Measurements from ENCODE around the gene MAST4. TPM values are rescaled to one million over a fixed set of nuclear protein-coding genes. Genes with fewer than 3 reads are reported as not detected.

Gene MAST4
- total RNA-seq, 2 donors from 2014 or later, result 36.8 to 45.7 TPM

DNA sequence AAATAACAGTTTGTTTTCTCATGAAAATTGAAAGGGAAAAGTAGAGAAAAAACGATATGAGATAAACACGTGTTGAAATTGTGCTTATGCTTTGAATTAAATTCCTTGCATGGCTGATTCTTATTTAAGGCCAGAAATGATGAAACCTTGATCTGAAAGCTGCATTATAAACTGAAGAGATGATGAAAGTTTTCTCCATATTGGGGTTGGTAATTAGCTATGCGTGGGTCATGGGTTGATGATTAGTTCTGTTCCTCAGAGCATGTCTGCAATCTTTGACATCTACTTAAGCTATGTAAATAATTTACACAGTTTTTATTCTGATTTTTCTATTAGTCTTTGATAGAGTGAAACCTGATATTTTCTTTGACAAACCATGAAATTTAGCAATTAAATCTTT, 336.3 kb downstream of the MAST4 start:
- TF ChIP-seq CTCF (IDR thresholded peaks at IDR 0.05), result no peak
- no peak for TF ChIP-seq POLR2A (IDR thresholded peaks at IDR 0.05)
- TF ChIP-seq POLR2AphosphoS5 (IDR thresholded peaks at IDR 0.05), result no peak
- Histone ChIP-seq H3K4me1 (replicated peaks) (no peaks in the 10 kb centered on the region), H3K27me3 (replicated peaks; ENCODE audit: insufficient read depth) (no peaks in the 10 kb centered on the region), H3K9me3 (no peaks in the 10 kb centered on the region), H3K4me3 (no peak overlapping the region), H3K36me3 (no peaks in the 10 kb centered on the region), H3K27ac (no peak overlapping the region)
- intact Hi-C loops (cut with DNase I), result no loop called here
- DNase-seq (ENCODE audit: low spot score), result no peak
- 85% methylated on average over 3 of the region's 3 CpGs for WGBS

DNA sequence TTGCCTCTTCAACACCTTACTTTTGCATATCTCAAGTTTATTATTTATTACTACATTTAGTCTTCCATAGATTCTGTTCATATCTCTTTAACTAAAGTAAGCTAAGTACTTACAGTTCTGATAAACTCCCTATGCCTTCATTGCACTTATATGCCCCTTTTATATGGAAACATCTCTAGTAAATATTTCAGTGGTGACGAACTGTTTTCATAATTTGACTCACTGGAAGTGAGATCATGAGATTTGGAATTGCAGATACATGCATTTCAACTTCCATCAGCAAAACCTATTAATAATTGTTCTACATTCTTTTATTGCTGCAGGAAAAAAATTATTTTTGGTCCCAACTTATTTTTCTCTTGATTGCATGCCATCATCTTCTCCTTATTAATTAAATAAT, 336.9 kb downstream of the MAST4 start:
- Histone ChIP-seq H3K27me3 (replicated peaks; ENCODE audit: insufficient read depth) (no peaks in the 10 kb centered on the region), H3K4me1 (replicated peaks) (no peaks in the 10 kb centered on the region), H3K36me3 (no peaks in the 10 kb centered on the region), H3K27ac (no peak overlapping the region), H3K4me3 (no peak overlapping the region), H3K9me3 (no peaks in the 10 kb centered on the region)
- no peak for DNase-seq (ENCODE audit: low spot score)
- intact Hi-C loops (cut with DNase I), result no loop called here
- WGBS, result 90% methylated on average over 1 of the region's 1 CpG
- TF ChIP-seq POLR2AphosphoS5 (IDR thresholded peaks at IDR 0.05), result no peak
- TF ChIP-seq CTCF (IDR thresholded peaks at IDR 0.05), result no peak
- no peak for TF ChIP-seq POLR2A (IDR thresholded peaks at IDR 0.05)

DNA sequence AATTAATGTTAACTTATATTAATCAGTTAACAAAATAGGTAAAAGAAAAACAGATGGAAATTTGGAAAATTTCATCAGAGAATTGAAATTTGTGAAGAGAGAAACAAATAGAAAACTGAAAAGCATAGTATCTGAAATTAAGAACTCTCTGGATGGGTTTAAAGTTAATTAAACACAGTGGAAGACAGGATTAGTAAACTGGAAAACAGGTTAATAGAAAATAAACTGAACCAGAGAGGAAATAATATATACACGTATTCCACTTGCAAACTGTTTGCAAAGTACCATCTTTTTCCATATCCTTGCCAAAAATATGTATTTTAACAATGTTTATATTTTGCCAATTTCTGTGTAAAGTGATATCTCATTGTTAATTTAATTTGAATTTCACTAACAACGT, 342.9 kb downstream of the MAST4 start:
- Histone ChIP-seq H3K36me3 (no peaks in the 10 kb centered on the region), H3K4me1 (replicated peaks) (no peaks in the 10 kb centered on the region), H3K27ac (no peak overlapping the region), H3K27me3 (replicated peaks; ENCODE audit: insufficient read depth) (no peaks in the 10 kb centered on the region), H3K9me3 (no peaks in the 10 kb centered on the region), H3K4me3 (no peak overlapping the region)
- DNase-seq (ENCODE audit: low spot score), result no peak
- intact Hi-C loops (cut with DNase I), result no loop called here
- 96% methylated on average over 2 of the region's 2 CpGs for WGBS
- TF ChIP-seq POLR2AphosphoS5 (IDR thresholded peaks at IDR 0.05) (no peak), CTCF (IDR thresholded peaks at IDR 0.05) (no peak), POLR2A (IDR thresholded peaks at IDR 0.05) (no peak)

GRCh38 chr5:66945389-66946349, 349.5 kb downstream of the MAST4 start:
- Histone ChIP-seq H3K4me3 (no peak overlapping the region), H3K4me1 (replicated peaks) (no peaks in the 10 kb centered on the region), H3K27me3 (replicated peaks; ENCODE audit: insufficient read depth) (no peaks in the 10 kb centered on the region), H3K9me3 (no peaks in the 10 kb centered on the region), H3K27ac (no peak overlapping the region), H3K36me3 (no peaks in the 10 kb centered on the region)
- DNase-seq (ENCODE audit: low spot score), result no peak
- WGBS, result 43% methylated on average over 7 of the region's 7 CpGs
- no peak for TF ChIP-seq POLR2AphosphoS5 (IDR thresholded peaks at IDR 0.05)
- TF ChIP-seq CTCF (IDR thresholded peaks at IDR 0.05), result no peak
- TF ChIP-seq POLR2A (IDR thresholded peaks at IDR 0.05), result no peak
- intact Hi-C loops (cut with DNase I), result no loop called here

- 80% methylated on average over 4 of the region's 4 CpGs for WGBS
- H3K27ac ChIP-seq, result no peak overlapping the region
- H3K4me3 ChIP-seq, result no peak overlapping the region
- DNase-seq (ENCODE audit: low spot score), result no peak
- H3K36me3 ChIP-seq, result no peaks in the 10 kb centered on the region
- TF ChIP-seq CTCF (IDR thresholded peaks at IDR 0.05), result no peak
- no peak for TF ChIP-seq POLR2AphosphoS5 (IDR thresholded peaks at IDR 0.05)
- no peak for TF ChIP-seq POLR2A (IDR thresholded peaks at IDR 0.05)
- no peaks in the 10 kb centered on the region for H3K27me3 ChIP-seq (replicated peaks; ENCODE audit: insufficient read depth)
- no peaks in the 10 kb centered on the region for H3K4me1 ChIP-seq (replicated peaks)
- no peaks in the 10 kb centered on the region for H3K9me3 ChIP-seq
- intact Hi-C loops (cut with DNase I), result no loop called here
These were observed 351.3 kb downstream of the MAST4 start for GRCh38 chr5:66947458-66947857.
